HG03135 (cell line): Measurements from ENCODE around the gene MRAS.

Source experiments
- ATAC-seq: cut with Tn5 transposase; IDR thresholded peaks from one replicate; pipeline ENCODE4 v1.9.1; 2021; ENCODE audit warnings: mild to moderate bottlenecking, moderate library complexity; ENCODE audit not compliant: unreplicated experiment

The MRAS gene

GRCh38 chr3:138384976-138385375 lies 36.6 kb downstream of the MRAS start:
- ATAC-seq, result no peak

- ATAC-seq, result no peak
These were observed 40.8 kb downstream of the MRAS start for GRCh38 chr3:138389144-138389601.

- ATAC-seq, result no peak
These were observed 41.6 kb downstream of the MRAS start for GRCh38 chr3:138389841-138390581.

- no peak for ATAC-seq
These were observed 42.2 kb downstream of the MRAS start for GRCh38 chr3:138390582-138390932.

- ATAC-seq, result no peak
These were observed 45.8 kb downstream of the MRAS start for GRCh38 chr3:138394156-138394555.

- ATAC-seq, result no peak
These were observed 46.3 kb downstream of the MRAS start for GRCh38 chr3:138394686-138395085.

GRCh38 chr3:138395865-138396751 lies 47.7 kb downstream of the MRAS start:
- no peak for ATAC-seq

GRCh38 chr3:138396752-138397410 lies 48.5 kb downstream of the MRAS start:
- no peak for ATAC-seq

- ATAC-seq, result no peak
These were observed 49.6 kb downstream of the MRAS start for GRCh38 chr3:138397983-138398382.

GRCh38 chr3:138398791-138399575 lies 50.6 kb downstream of the MRAS start:
- ATAC-seq, result no peak

- no peak for ATAC-seq
These were observed 51.4 kb downstream of the MRAS start for GRCh38 chr3:138399766-138400165.

GRCh38 chr3:138400651-138401070 lies 52.3 kb downstream of the MRAS start:
- ATAC-seq, result no peak

GRCh38 chr3:138401834-138402233 lies 53.5 kb downstream of the MRAS start:
- ATAC-seq, result no peak

- ATAC-seq, result no peak
These were observed 55.7 kb downstream of the MRAS start for GRCh38 chr3:138404121-138404520.

- ATAC-seq, result no peak
These were observed 56.6 kb downstream of the MRAS start for GRCh38 chr3:138405001-138405400.

GRCh38 chr3:138405486-138405885 lies 57.1 kb downstream of the MRAS start:
- ATAC-seq, result no peak

GRCh38 chr3:138406606-138407005 lies 58.2 kb downstream of the MRAS start:
- ATAC-seq, result no peak

- ATAC-seq, result no peak
These were observed 59.0 kb downstream of the MRAS start for GRCh38 chr3:138407236-138407907.

- no peak for ATAC-seq
These were observed 60.6 kb downstream of the MRAS start for GRCh38 chr3:138408751-138409570.
